HG02840 (cell line): ENCODE results near the gene DPH6.
"Not testable (repeated sequence)": the region's sequence is repeated elsewhere in the genome, so short reads cannot be mapped to it uniquely, and the experiment has no call there.

Source experiments
- ATAC-seq: cut with Tn5 transposase; IDR thresholded peaks from one replicate; pipeline ENCODE4 v1.9.1; 2021; ENCODE audit warnings: mild to moderate bottlenecking, moderate library complexity, moderate number of reproducible peaks; ENCODE audit not compliant: unreplicated experiment, low FRiP score

Gene DPH6

GRCh38 chr15:35545824-35546510, at the start of gene DPH6:
Gene DPH6 (minus strand): TSS chr15:35546165. CDS start chr15:35546141, 24 bp downstream.
- peak; percentile 85 for ATAC-seq

- no peak for ATAC-seq
These were observed 49.7 kb upstream of the DPH6 start for GRCh38 chr15:35595656-35596055.

DNA sequence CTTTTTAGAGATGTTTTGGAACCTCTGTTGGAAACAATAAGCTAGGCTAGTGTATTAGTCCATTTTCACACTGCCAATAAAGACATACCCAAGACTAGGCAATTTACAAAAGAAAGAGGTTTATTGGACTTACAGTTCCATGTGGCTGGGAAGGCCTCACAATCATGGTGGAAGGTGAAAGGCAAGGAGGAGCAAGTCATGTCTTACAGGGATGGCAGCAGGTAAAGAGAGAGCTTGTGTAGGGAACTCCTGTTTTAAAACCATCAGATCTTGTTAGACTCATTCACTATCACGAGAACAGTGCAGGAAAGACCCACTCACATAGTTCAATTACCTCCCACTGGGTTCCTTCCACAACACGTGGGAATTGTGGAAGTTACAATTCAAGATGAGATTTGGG, 46.0 kb upstream of the DPH6 start:
- ATAC-seq: not testable (repeated sequence)

DNA sequence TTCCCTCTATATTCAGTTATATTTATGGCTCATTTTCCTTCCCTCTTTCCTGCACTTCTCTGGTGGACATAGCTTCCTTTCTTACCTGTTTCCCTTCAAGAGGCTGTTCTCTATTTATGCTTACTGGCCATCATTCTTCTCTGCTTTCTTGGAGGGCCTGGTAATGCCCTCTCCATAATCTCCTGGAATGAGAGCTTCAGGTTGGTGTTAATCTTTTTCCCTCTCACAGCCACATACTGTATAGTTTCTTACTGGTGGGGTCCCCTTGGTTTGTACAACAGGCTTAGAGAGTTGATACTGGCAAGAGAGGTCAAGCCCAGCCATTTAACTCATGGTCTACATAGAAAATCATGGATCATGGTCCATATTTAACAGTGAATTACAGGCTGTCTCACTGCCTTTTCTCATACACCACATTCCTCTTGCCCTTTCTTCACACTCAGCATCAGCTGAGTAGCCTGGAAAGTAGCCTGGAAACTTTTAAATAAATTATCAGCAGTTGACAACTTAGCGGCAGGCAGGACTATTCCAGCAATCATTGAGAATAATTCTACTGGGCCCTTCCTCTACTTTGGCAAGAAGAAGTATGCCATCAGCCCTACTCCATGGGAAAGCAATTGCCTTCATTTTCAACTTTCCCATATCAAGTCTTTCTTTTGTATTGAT, 38.0 kb upstream of the DPH6 start:
- no peak for ATAC-seq

DNA sequence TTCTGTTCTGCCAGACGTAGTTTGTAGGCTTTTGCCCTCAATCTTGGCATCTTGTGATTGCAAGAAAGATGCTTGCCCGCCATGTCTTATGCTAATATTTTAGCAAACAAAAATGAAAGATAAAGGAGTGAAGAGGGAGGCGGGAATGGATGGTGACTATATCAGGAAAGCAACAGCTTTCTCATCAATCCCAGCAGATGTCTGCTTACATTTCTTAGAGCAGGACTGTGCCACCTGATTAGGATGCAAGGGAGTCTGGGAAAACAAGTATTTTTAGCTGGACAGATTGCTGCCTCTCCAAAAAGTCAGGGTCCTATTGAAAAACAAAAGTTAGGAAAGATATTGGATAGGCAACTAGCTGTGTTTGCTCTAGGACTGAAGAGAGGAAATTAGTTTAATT, 34.6 kb upstream of the DPH6 start:
- ATAC-seq: no peak

- ATAC-seq: no peak
These were observed 21.4 kb upstream of the DPH6 start for GRCh38 chr15:35567392-35567791.

DNA sequence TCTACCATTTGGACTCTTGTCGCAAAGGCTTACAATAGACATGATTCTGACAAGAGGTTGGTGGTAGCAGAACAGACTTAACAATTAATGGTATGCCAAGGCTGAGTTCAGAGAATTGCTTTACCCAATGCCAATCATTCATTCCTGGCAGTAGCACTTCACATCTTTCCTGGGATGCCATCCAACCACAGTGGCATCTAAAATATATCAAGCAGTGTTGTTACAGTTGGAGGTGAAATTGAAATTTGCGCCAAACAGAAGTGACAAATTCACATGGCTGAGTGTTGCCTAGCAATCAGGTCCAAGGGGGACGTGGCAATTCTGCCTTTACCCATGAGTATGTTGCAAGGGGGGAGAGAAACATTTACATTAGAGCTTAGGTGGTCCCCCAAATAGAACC, 21.0 kb upstream of the DPH6 start:
- ATAC-seq: no peak

DNA sequence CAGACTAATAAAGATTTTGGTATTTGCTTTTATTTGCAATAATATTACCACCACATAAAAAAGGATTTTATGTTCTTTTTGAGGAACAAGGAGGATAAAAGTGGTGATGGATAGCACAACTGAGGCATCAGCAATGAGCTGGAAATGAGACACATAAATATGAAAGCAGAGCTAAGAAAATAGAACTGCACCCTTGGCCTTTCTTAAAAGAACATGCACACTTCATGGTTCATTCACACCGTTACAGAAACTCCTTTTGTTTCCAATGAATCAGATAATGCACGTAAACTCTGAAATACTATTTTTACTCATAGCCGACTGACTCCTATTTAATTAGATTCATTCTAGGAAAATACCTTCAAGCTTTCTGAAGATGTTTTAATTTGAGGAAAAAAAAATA, 19.9 kb upstream of the DPH6 start:
- no peak for ATAC-seq

- no peak for ATAC-seq
These were observed 16.7 kb upstream of the DPH6 start for GRCh38 chr15:35562641-35563040.

- ATAC-seq: no peak
These were observed 15.3 kb upstream of the DPH6 start for GRCh38 chr15:35561308-35561707.

DNA sequence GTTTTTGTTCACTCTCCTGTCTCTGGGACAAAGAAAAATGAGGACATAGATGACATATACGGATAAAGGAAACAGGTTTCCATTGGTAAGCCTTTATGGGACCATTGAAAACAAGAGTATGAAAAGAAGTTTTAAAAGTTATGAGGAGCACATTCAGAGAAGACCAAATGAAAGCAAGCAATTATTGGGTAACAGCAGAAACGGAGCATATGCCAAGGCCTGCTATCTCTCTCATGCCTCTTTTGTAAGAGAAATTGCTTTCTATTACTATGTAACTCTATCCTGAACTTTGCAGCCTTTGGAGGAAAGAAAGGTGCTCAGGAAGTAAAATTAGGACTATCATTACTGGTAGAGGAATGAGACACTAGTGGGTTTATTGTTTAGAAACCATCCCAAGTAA, 14.9 kb upstream of the DPH6 start:
- no peak for ATAC-seq

DNA sequence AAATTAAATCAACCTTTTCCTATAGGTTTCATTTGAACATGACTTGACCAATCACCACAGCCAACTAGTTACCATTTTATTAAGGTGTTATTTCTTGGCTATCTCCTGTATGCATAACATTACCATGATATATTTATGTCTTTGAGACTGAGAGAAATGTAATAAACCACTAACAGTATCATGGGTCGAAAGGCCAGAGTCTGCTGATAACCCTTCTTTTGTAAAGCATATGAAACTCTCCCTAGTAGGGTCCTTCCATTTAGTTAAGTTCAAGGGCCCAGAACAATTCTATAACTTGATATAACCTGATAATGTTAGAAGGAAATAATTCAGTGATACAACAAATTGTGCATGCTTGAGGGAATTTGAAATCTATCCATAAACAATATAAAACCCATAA, 14.3 kb upstream of the DPH6 start:
- no peak for ATAC-seq

DNA sequence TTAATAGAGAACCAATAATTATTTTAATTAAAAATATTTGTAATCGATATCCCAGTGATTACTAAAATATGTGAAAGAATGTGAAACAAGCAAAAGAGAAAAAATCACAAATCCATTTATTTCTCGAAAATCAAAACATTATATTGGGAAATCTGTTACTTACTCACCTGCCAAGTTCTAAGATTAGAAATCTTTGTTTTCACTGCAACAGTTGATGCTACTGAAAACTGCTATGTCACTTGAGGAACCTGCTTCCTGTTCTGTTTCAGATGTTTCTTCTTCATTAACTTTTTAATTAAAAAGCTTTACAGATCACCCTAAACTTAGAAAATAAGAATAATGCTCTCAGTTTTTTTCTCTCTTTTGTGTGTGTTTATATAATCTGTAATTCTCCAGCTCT, 13.7 kb upstream of the DPH6 start:
- no peak for ATAC-seq

GRCh38 chr15:35557544-35557943, 11.6 kb upstream of the DPH6 start:
- ATAC-seq: no peak

DNA sequence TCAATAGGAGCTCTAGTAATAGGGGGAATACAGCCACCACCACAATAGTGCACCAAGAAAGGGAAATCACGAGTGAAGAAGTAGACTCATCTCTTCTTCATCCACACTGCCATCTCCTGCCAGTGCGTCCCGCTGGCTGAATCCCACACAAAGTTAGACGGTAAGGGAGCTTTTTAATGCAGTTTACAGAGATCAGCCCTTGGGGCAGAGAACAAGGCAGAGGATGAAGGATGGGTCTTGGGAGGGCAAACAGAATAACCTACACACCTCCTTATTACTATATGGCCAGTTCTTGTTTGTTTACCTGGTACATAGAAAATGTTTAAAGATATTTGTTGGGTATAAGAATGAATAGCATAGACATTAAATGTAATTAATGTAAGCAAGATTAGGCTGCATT, 11.0 kb upstream of the DPH6 start:
- ATAC-seq: no peak

- no peak for ATAC-seq
These were observed 9.3 kb upstream of the DPH6 start for GRCh38 chr15:35555244-35555643.

DNA sequence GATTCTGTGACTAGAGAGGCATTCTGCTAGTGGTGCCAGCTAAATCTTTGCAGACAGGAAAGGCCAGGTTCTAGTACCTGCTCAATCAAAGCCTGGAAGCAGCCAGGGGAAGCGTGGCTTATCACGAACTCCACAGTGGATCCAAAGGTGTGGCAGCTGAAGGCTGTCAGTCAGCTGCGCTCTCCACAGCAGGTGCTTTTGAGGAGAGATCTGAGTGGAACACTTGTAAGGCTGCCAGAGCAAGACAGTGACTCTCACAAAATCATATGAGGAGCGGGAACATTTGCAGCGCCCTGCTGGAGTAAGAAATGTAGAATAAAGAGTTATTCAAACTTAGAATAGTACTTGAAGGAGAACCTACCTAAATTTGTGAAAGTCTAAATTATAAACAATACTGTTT, 5.0 kb upstream of the DPH6 start:
- no peak for ATAC-seq

DNA sequence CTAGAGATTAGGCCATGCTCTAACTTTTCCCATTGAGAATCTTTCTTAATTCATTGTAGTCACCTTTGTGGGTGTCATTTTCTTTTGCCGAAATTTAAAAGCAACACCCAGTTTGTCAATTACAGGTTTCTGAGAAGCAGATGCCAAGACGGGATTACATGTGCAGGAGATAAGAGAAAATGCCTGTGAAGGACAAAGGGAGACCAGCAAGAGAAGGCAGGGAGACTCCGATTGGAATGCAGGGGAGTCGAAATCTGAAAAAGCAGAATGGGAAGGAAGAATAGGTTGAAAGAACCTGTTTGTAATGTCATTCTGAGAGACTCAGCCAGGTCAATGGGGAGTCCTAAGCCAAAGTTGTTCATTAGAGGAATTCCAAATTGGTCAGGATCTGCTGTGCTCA, 3.6 kb upstream of the DPH6 start:
- no peak for ATAC-seq

- ATAC-seq: no peak
These were observed 2.5 kb upstream of the DPH6 start for GRCh38 chr15:35548435-35548834.

DNA sequence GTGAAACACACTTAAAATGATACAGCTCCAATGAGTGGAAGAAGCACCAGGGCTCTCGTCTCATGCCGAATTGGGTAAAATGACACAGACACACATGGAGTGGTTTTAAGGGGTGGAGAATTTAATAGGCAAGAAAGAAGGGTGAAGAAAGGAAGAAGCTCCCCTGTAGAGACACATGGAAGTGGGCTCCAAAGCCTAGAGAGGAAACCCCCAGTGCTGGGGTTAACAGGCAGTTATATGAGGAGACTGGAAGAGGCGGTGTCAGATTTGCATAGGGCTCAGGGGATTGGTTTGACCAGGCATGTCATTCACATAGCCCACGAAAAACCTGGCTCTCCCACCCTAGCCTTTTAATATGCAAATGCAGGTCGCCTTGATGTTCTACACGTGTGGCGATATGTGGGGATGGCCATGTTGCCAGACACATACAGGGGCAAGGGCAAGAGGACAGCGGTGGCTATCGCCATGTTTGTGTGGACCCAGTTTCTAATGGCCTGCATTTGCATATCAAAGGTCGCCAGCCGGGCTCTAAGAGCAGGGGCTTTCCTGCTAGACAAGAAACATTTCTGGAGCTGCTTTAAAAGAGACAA, 1.9 kb upstream of the DPH6 start:
- no peak for ATAC-seq

DNA sequence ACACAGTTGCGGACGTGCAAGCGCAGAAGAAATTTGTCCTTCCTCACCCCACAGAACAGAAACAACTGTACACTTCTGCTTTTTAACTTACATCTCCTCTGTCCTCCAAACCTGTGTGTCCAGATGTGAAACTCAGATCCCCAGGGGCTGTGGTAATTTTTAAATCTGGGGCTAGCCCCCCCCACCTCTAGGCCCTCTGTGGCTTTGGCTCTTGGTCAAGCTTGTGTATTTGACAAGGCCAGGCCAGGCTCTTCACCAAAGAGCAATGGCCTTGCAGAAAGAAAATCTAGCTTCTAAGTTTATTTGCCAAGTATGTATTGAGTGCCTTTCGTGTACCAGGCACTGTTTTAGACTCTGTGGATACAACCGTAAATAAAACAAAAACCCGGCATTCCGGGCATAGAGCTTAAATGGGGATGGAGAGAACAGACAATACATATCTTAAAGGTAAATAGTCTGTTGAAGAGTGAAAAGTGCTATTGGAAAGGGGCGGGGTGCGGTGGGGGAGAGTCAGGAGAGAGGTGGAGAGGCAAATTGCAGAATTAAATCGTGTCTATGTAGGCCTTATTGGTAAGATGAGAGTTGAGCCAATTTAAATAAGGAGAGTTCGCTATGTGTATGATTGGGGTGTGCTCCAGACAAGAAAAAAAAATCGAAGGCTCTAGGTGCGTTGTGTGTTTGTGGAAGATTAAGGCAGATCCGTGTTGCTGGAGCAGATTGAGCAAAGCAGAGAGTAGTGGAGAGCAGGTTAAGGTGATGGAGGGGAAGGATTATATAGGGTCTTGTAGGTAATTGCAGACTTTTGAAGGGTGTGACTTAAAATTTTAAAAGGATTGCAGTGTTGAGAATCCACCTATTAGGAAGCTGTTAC, 781 bp upstream of the DPH6 start:
- ATAC-seq: peak; percentile 21
